ENCODE results near the gene SIK3. TPM values are rescaled to one million over a fixed set of nuclear protein-coding genes. Genes with fewer than 3 reads are reported as not detected.
A peak's percentile ranks its signal among the peaks of the same experiment; 100 is the strongest.

SIK3 gene
- total RNA-seq, 1 experiment from 2014 or later: 4.1 TPM

- peak; percentile 62 for DNase-seq
Observed at GRCh38 chr11:116852261-116853031, 245.8 kb downstream of the SIK3 start.

DNA sequence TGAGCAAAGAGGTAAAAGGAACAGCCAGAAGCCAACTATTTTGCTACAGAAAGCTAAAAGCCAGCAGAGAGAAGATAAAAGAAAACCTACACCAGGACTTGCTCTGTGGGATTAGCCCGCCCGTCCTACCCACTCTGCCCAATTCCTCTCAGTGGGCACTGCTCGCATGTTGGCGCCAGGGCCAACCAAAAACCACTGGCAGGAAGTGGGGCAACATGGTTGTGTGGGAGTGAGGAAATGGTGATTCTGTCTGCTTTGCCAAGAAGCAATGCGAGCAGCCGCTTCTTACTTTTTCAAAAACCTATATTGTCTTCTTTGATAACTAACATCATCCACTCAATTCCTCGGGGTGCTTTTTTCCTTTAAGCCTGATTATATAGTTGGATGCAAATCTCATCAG lies 246.6 kb downstream of the SIK3 start:
- Histone ChIP-seq H3K4me3 (no peak overlapping the region), H3K36me3 (peaks cover 22% of the 10 kb centered on the region)

More at GRCh38 chr11:116852261-116853031, 245.8 kb downstream of the SIK3 start:
- Histone ChIP-seq H3K36me3 (peaks cover 18% of the 10 kb centered on the region), H3K27me3 (no peaks in the 10 kb centered on the region), H3K4me3 (no peak overlapping the region), H3K9me3 (no peaks in the 10 kb centered on the region)

DNA sequence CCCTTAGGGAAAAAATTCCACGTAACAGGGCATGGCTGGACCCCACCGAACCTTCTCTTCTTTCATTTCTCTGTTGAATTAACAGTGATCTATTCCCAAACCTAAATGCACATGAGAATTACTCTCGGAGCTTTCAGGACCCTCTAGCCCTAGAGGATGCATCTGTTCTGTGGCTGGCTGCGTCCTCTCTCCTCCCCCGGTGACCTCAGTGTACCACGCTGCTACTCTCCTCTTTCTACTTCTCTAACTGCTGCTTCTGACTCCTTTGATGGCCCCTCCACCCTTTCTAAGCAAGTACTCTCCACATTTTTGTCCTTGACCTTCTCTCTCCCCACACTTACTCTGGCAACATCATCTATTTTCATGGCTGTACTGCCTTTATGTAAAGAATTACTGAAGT lies 248.7 kb downstream of the SIK3 start:
- Histone ChIP-seq H3K27me3 (no peaks in the 10 kb centered on the region), H3K36me3 (peaks cover 20% of the 10 kb centered on the region), H3K9me3 (no peaks in the 10 kb centered on the region), H3K4me3 (no peak overlapping the region)
- no peak for DNase-seq

More for the DNA sequence above, 246.6 kb downstream of the SIK3 start:
- Histone ChIP-seq H3K27me3 (no peaks in the 10 kb centered on the region), H3K9me3 (no peaks in the 10 kb centered on the region)
- peak; percentile 26 for DNase-seq

DNA sequence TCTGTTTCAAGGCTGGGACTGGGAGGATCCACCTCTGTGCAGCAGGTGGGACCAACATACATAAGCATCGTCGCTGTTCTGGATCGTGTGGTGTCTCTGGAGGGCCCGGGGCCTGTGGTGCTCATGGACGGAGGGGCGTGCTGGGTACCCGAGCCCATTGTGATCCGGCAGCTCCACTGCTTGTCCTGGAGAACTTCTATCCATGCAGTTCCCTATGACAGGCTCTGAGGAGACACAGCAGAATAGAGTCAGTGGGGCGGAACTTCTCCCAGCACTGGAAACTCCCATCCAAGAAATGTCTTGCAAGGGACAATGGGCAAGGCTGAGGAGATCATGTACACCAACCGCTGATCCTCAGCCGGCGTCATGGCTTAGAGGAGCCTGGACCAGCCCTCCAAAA lies 249.2 kb downstream of the SIK3 start:
- Histone ChIP-seq H3K9me3 (no peaks in the 10 kb centered on the region), H3K36me3 (peaks cover 20% of the 10 kb centered on the region), H3K4me3 (no peak overlapping the region), H3K27me3 (no peaks in the 10 kb centered on the region)
- no peak for DNase-seq

DNA sequence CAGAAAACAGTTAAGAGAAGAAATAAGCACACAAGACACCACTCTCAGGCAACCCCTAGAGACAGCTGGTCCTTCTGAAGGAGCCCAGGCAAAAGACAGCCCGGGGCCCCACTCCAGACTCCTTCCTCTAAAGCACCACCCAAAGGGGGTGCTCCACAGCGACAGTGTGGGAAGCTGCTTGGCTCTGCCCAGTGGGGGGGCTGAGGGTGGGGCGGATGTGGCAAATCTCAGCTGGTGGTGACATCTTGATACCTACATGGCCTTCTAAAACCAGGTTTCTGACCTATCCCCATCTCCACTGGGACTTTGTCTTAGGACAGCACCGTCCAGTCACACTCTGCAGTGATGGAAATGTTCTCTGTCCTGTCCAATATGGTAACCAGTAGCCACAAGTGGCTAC lies 250.6 kb downstream of the SIK3 start:
- Histone ChIP-seq H3K27me3 (no peaks in the 10 kb centered on the region), H3K9me3 (no peaks in the 10 kb centered on the region), H3K36me3 (peaks cover 27% of the 10 kb centered on the region), H3K4me3 (no peak overlapping the region)
- no peak for DNase-seq

DNA sequence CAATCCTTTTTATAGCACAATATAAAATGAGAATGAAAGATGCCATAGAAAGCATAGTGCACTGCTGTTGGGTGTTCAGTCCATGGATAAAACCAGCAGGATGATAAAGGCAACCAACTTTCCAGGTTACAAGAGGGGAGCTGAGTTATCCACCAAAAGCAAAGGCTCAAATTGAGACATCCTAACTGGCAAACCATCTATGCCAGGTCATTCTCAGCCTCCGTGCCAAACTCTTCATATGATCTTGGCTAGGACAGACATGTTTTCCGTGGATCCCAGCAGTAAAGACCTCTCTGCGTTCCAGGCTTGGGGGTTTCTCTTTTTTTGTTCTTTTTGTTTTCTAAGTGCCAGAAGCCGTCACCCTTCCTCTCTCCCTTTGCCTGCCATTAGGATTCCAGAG lies 253.5 kb downstream of the SIK3 start:
- H3K36me3 ChIP-seq: peaks cover 27% of the 10 kb centered on the region
- DNase-seq: no peak
- H3K9me3 ChIP-seq: no peaks in the 10 kb centered on the region
- no peak overlapping the region for H3K4me3 ChIP-seq
- H3K27me3 ChIP-seq: no peaks in the 10 kb centered on the region

GRCh38 chr11:116843661-116844060 lies 254.6 kb downstream of the SIK3 start:
- H3K9me3 ChIP-seq: no peaks in the 10 kb centered on the region
- peaks cover 26% of the 10 kb centered on the region for H3K36me3 ChIP-seq
- no peaks in the 10 kb centered on the region for H3K27me3 ChIP-seq
- no peak overlapping the region for H3K4me3 ChIP-seq
- DNase-seq: no peak

DNA sequence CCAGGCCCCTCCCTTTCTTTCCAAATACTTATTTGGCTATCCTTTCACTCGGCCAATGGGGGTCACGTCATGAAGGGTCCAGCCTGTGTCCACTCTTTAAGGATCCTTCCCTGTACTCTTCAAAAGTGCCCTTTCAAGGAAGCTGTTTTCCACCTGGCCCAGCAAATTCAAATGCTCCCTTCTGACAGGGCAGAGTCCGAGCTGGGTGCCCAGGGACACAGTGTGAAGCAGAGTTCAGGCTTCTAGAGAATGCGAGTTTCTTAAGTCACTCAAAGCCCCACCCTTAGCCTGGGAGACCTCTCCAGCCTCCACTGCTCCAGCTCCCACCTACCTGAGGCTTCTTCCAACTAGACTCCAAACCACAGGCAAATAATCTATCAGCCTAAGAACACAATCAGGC lies 255.3 kb downstream of the SIK3 start:
- no peaks in the 10 kb centered on the region for H3K27me3 ChIP-seq
- H3K9me3 ChIP-seq: no peaks in the 10 kb centered on the region
- H3K4me3 ChIP-seq: no peak overlapping the region
- DNase-seq: no peak
- peaks cover 20% of the 10 kb centered on the region for H3K36me3 ChIP-seq

DNA sequence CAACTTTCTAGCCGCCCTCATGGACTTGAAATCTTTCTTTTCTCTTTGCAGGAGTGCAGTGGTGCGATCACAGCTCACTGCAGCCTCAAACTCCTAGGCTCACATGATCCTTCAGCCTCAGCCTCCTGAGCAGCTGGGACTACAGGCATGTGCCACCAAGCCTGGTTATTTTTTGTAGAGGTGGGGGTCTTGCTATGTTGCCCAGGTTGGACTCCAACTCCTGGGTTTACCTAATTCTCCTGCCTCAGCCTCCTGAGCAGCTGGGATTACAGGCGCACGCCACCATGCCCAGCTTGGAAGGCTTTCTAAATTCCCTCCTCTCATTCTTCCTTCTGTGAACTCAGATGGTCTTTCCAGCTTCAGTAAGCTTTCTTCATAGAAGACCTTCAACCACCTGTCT lies 256.1 kb downstream of the SIK3 start:
- Histone ChIP-seq H3K4me3 (no peak overlapping the region), H3K27me3 (no peaks in the 10 kb centered on the region), H3K9me3 (no peaks in the 10 kb centered on the region), H3K36me3 (peaks cover 13% of the 10 kb centered on the region)
- DNase-seq: no peak

DNA sequence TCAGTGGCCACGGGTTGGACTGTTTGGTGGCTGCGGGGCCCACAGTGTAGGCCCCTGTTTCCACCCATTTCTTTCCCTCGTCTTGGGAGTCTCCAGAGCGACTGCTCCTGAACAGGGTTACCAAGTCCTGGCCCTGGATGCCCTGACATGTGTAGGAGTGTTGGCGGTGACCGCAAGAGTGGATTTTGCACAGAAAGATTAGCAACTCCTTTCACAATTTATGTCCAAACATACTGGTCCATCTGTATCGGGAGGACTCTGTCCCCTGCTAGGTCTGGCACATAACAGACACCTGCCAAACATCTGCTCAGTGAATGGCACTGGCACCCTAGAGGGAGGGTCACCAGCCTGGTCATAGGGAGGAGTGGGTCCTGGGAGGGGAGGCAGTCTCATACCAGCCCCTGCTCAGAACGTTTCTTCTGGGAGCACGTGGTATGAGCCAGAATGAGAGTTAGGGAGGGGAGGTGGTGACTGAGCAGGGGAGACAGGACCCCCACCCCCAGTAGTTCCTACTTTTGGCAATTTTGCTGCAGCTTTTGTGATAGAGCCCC lies 257.4 kb downstream of the SIK3 start:
- Histone ChIP-seq H3K4me3 (no peak overlapping the region), H3K9me3 (no peaks in the 10 kb centered on the region), H3K27me3 (no peaks in the 10 kb centered on the region), H3K36me3 (peaks cover 6% of the 10 kb centered on the region; the same call in 1 of the 2 replicates)
- no peak for DNase-seq

- Histone ChIP-seq H3K36me3 (peaks cover 6% of the 10 kb centered on the region; the same call in 1 of the 2 replicates), H3K4me3 (no peak overlapping the region), H3K9me3 (no peaks in the 10 kb centered on the region), H3K27me3 (no peaks in the 10 kb centered on the region)
- no peak for DNase-seq
Observed at GRCh38 chr11:116840224-116840745, 257.9 kb downstream of the SIK3 start.

- Histone ChIP-seq H3K36me3 (peaks cover under 1% of the 10 kb centered on the region; the same call in 1 of the 2 replicates), H3K9me3 (no peaks in the 10 kb centered on the region), H3K27me3 (no peaks in the 10 kb centered on the region), H3K4me3 (no peak overlapping the region)
- DNase-seq: no peak
Observed at GRCh38 chr11:116838321-116839084, 259.7 kb downstream of the SIK3 start.

- H3K36me3 ChIP-seq: no peaks in the 10 kb centered on the region
- H3K4me3 ChIP-seq: no peak within 1 kb of the TSS
- H3K9me3 ChIP-seq: no peaks in the 10 kb centered on the region
- no peak for DNase-seq
- H3K27me3 ChIP-seq: no peaks in the 10 kb centered on the region
Observed at GRCh38 chr11:116837231-116838091, 260.8 kb downstream of the SIK3 start, which contains the start of gene APOA1. TSS of gene APOA1 (minus strand) at chr11:116837622. CDS start at chr11:116837387, 235 bp downstream.

DNA sequence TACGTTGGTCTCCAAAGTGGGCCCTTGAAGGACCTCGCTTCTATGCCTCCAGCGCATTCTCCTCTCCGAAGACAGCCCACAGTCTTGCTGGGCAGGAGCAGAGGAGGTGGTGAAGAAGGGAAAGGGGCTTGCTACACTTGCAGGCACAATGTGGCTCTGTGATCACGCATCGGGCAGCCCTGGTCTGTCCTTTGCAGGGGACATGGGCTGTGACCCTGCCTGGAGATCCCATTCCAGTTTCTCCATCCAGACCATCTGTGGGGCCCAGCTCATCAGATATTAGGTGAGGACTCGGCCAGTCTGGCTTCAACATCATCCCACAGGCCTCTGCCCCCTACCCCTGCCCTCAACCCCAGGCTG lies 261.6 kb downstream of the SIK3 start:
- no peaks in the 10 kb centered on the region for H3K9me3 ChIP-seq
- H3K36me3 ChIP-seq: no peaks in the 10 kb centered on the region
- H3K27me3 ChIP-seq: no peaks in the 10 kb centered on the region
- H3K4me3 ChIP-seq: no peak overlapping the region
- DNase-seq: no peak

GRCh38 chr11:116835791-116836631 lies 262.2 kb downstream of the SIK3 start:
- Histone ChIP-seq H3K9me3 (no peaks in the 10 kb centered on the region), H3K4me3 (peak overlapping the region; percentile 22), H3K36me3 (no peaks in the 10 kb centered on the region), H3K27me3 (no peaks in the 10 kb centered on the region)
- peak; percentile 93 for DNase-seq
